Central memory CD8-positive, alpha-beta T cell (primary cell): ENCODE measurements around the gene AGAP2.
"Not testable (repeated sequence)": the region's sequence is repeated elsewhere in the genome, so short reads cannot be mapped to it uniquely, and the experiment has no call there.

Experiments
- ATAC-seq: fragments of 150-1000 bp; cut with Tn5 transposase; replicated peaks from 2 replicates; pipeline ENCODE4 v1.10.0; 2022; ENCODE audit warnings: mild to moderate bottlenecking, moderate FRiP score, moderate number of reproducible peaks; ENCODE audit not compliant: poor library complexity, severe bottlenecking; ENCODE audit errors: extremely low read depth
- DNase-seq, 2 donors: peaks; one replicate each; pipeline ENCODE4 v3.0.0; 2021; ENCODE audit warnings: low spot score in 2 of 2
- H3K27ac Mint-ChIP-seq: one replicate; pipeline ENCODE4 v1.8.0; 2022; ENCODE audit warnings: low read depth, mild to moderate bottlenecking, moderate library complexity, mixed read lengths
- H3K27me3 Mint-ChIP-seq: one replicate; pipeline ENCODE4 v1.8.0; 2022; ENCODE audit warnings: mixed read lengths
- H3K36me3 Mint-ChIP-seq: one replicate; pipeline ENCODE4 v1.8.0; 2022; ENCODE audit warnings: mild to moderate bottlenecking, moderate library complexity, mixed read lengths; ENCODE audit not compliant: insufficient read depth
- H3K4me1 Mint-ChIP-seq: one replicate; pipeline ENCODE4 v1.8.0; 2022; ENCODE audit warnings: mixed read lengths
- H3K4me3 Mint-ChIP-seq: one replicate; pipeline ENCODE4 v1.8.0; 2022; ENCODE audit warnings: mild to moderate bottlenecking, moderate library complexity, mixed read lengths
- H3K9me3 Mint-ChIP-seq: one replicate; pipeline ENCODE4 v1.8.0; 2022; ENCODE audit warnings: mixed read lengths

Gene AGAP2

DNA sequence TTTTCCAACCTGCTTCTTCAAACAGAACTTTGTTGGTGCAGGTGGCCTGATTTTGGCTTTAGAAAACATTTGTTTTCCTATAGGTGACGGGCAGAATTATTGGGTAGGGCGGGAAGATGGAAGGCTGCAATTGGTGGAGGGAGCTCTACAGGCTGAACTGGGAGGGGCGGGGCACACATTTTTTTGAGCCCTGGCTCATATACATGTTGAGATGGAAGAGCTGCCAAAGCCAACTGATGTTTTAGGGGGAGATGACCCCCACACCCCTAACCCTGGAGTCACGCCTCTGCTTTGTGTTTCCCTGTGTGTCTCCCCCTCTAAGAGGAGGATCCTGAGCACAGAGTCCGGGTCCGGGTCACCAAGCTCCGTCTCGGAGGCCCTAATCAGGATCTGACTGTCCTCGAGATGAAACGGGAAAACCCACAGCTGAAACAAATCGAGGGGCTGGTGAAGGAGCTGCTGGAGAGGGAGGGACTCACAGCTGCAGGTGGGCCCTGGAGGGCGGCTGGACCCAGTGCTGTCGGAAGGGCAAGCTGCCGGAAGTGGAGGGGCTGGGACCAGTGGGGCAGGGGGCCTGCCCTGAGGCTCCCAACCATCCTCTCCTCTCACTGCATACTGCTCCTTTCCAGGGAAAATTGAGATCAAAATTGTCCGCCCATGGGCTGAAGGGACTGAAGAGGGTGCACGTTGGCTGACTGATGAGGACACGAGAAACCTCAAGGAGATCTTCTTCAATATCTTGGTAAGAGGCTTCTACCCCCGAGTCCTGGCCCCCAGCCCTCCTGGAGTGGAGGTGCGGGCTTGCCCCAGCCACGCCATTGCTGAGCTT is 18.6 kb downstream of the AGAP2 start:
- Mint-ChIP-seq H3K27ac (peak overlapping the region; percentile 23), H3K36me3 (peaks cover 38% of the 10 kb centered on the region)

DNA sequence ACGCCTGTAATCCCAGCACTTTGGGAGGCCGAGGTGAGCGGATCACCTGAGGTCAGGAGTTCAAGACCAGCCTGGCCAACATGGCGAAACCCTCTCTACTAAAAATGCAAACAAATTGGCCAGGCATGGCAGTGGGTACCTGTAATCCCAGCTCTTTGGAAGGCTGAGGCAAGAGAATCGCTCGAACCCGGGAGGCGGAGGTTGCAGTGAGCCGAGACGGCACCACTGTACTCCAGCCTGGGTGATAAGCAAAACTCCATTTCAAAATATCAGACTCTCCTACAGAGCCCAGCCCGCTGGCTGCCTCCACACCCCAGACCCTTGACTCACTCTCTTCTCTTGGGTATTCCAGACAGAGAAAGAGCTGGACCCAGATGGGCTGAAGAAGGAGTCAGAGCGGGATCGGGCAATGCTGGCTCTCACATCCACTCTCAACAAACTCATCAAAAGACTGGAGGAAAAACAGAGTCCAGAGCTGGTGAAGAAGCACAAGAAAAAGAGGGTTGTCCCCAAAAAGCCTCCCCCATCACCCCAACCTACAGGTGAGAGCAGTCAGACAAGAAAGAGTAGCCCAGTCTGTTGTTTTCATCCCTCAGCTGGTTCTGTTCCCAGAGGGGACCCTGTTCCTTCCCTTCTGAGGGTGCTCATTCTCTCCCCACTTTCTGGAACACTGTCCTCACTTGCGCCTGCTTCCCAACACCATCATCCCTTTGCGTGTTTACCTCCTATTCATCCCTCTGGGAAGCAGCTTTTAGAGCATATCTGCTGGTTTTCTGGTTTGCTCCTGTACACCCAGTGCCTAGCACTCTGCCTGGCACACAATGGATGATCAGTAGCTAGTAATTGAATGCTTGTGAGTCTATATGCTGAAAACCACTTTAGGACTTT is 19.7 kb downstream of the AGAP2 start:
- Mint-ChIP-seq H3K4me1 (peaks cover 19% of the 10 kb centered on the region), H3K27me3 (no peaks in the 10 kb centered on the region), H3K4me3 (no peak overlapping the region), H3K27ac (peak overlapping the region; percentile 23), H3K36me3 (peaks cover 38% of the 10 kb centered on the region), H3K9me3 (no peaks in the 10 kb centered on the region)
- ATAC-seq, result no peak
- DNase-seq, result no peak

More for the DNA sequence above, 18.6 kb downstream of the AGAP2 start:
- no peak overlapping the region for H3K4me3 Mint-ChIP-seq
- H3K27me3 Mint-ChIP-seq, result no peaks in the 10 kb centered on the region
- H3K9me3 Mint-ChIP-seq, result no peaks in the 10 kb centered on the region
- no peak for DNase-seq
- H3K4me1 Mint-ChIP-seq, result peaks cover 28% of the 10 kb centered on the region
- ATAC-seq, result no peak

DNA sequence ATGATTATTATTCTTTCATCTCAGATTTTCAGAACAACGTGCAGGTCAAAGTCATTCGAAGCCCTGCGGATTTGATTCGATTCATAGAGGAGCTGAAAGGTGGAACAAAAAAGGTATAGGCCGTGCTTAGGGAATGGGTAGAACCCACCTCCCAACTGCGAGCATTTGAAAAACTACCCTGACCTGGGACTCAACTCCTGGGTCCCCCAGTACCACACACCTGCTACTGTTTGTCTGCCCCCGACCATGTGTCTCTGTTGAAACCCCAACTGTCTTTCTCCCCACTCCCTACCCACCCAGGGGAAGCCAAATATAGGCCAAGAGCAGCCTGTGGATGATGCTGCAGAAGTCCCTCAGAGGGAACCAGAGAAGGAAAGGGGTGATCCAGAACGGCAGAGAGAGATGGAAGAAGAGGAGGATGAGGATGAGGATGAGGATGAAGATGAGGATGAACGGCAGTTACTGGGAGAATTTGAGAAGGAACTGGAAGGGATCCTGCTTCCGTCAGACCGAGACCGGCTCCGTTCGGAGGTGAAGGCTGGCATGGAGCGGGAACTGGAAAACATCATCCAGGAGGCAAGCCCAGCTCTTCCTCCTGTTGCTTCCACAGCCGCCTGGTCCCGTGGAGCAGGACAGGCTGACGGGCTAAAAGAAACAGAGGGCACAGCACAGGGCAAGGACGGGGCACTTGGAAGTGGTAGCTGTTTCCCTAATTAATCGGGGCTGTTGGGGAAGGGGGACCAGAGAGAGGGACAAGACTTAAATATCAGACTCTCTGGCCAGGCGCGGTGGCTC is 20.5 kb downstream of the AGAP2 start:
- Mint-ChIP-seq H3K4me1 (peaks cover 11% of the 10 kb centered on the region), H3K36me3 (peaks cover 40% of the 10 kb centered on the region), H3K27me3 (no peaks in the 10 kb centered on the region), H3K27ac (peak overlapping the region; percentile 58), H3K9me3 (no peaks in the 10 kb centered on the region), H3K4me3 (no peak overlapping the region)
- ATAC-seq (no peak), DNase-seq (no peak)

DNA sequence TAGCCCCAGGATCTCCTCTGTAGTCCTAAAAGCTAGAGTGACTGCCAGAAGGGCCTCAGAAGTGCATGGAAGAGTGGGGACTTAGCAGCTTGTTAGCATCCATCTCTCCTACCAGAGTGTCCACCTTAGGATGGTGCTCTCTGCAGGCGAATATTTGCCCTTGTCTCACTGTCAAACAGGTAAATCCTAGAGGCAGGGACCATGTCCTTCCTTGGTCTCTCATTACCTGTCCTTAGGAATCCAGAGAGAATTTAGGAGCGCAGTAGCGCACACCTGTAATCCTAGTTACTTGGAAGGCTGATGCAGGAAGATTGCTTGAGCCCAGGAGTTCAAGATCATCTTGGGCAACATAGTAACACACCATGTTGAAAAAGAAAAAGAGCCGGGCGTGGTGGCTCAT is 21.4 kb downstream of the AGAP2 start:
- Mint-ChIP-seq H3K27me3 (no peaks in the 10 kb centered on the region), H3K9me3 (no peaks in the 10 kb centered on the region), H3K36me3 (peaks cover 40% of the 10 kb centered on the region), H3K4me3 (no peak overlapping the region), H3K27ac (no peak overlapping the region), H3K4me1 (peaks cover 8% of the 10 kb centered on the region)
- ATAC-seq, result no peak
- DNase-seq, result no peak

DNA sequence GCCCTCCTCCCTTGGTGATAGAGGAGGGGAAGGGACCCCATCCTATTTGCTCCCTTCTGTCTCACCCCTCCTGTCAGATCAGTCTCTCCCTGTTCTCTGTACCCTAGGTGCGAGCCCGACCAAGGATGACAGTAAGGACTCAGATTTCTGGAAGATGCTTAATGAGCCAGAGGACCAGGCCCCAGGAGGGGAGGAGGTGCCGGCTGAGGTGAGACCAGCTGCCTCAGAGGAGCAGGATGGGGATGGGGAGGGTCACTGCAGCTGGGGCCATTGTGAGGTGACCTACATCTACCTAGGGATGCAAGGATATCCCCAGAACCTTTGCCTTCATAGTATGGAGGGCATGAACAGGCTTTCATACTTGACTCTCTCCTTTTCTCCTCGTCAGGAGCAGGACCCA is 22.2 kb downstream of the AGAP2 start:
- no peaks in the 10 kb centered on the region for H3K4me1 Mint-ChIP-seq
- H3K4me3 Mint-ChIP-seq, result no peak overlapping the region
- H3K9me3 Mint-ChIP-seq, result no peaks in the 10 kb centered on the region
- DNase-seq (no peak), ATAC-seq (no peak)
- no peaks in the 10 kb centered on the region for H3K27me3 Mint-ChIP-seq
- peaks cover 38% of the 10 kb centered on the region for H3K36me3 Mint-ChIP-seq
- H3K27ac Mint-ChIP-seq, result no peak overlapping the region

DNA sequence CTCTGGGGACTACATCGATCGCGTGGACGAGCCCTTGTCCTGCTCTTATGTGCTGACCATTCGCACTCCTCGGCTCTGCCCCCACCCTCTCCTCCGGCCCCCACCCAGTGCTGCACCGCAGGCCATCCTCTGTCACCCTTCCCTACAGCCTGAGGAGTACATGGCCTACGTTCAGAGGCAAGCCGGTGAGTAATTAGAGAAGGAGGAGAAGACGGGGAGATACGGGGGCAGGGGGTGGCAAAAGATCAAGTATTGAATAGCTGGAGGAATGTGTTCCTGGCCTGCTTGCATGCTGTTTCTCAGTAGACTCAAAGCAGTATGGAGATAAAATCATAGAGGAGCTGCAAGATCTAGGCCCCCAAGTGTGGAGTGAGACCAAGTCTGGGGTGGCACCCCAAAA is 22.8 kb downstream of the AGAP2 start:
- peaks cover 38% of the 10 kb centered on the region for H3K36me3 Mint-ChIP-seq
- H3K27me3 Mint-ChIP-seq, result no peaks in the 10 kb centered on the region
- no peak overlapping the region for H3K4me3 Mint-ChIP-seq

DNA sequence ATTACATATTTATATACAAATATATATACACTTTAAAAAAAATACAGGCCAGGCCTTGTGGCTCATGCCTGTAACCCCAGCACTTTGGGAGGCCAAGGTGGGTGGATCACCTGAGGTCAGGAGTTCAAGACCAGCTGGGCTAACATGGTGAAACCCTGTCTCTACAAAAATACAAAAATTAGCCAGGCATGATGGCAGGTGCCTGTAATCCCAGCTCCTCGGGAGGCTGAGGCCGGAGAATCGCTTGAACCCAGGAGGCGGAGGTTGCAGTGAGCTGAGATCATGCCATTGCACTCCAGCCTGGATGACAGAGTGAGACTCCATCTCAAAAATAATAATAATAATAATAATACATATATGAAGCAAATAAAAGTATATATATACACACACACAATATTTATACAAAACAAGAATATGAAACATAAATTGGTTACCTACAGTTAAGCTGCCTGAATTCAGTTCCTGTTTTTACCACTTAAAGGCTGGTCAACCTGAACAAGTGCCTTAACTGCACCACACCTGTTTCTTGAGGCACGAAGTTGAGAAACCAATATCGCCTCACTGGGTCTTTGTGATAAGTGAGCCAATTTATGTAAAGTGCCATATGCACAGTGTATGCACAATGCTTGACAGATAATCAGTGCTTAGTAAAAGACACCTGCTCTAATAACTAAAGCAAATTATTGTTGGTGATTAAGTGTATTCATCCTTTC is 23.4 kb downstream of the AGAP2 start:
- DNase-seq, ATAC-seq, H3K27me3 Mint-ChIP-seq, H3K4me1 Mint-ChIP-seq, H3K9me3 Mint-ChIP-seq, H3K27ac Mint-ChIP-seq, H3K4me3 Mint-ChIP-seq: not testable (repeated sequence)
- peaks cover 36% of the 10 kb centered on the region for H3K36me3 Mint-ChIP-seq

More for the DNA sequence above, 22.8 kb downstream of the AGAP2 start:
- Mint-ChIP-seq H3K4me1 (no peaks in the 10 kb centered on the region), H3K9me3 (no peaks in the 10 kb centered on the region), H3K27ac (no peak overlapping the region)
- DNase-seq, result no peak
- no peak for ATAC-seq

DNA sequence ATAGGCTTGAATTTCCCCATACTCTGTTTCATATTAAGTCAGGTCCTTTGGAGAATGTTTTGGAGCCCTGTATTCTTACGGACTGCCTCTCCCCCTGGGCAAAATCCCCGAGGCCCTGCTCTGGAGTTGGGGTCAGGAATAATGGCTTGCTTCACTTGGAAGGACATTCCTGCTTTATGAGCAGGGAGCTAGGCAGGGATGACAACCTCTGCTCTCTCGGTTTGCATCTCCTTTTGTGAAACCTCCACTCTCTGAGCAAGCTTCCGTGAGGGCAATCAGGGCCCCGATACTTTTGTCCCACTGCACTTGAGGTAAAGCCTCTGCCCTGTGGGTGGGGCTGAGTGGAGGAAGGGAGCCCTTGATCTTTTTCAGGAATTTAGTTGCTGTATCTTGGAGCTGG is 25.3 kb downstream of the AGAP2 start:
- Mint-ChIP-seq H3K9me3 (no peaks in the 10 kb centered on the region), H3K4me3 (no peak overlapping the region), H3K27ac (no peak overlapping the region), H3K36me3 (peaks cover 32% of the 10 kb centered on the region), H3K27me3 (no peaks in the 10 kb centered on the region), H3K4me1 (no peaks in the 10 kb centered on the region)
- no peak for ATAC-seq
- no peak for DNase-seq

DNA sequence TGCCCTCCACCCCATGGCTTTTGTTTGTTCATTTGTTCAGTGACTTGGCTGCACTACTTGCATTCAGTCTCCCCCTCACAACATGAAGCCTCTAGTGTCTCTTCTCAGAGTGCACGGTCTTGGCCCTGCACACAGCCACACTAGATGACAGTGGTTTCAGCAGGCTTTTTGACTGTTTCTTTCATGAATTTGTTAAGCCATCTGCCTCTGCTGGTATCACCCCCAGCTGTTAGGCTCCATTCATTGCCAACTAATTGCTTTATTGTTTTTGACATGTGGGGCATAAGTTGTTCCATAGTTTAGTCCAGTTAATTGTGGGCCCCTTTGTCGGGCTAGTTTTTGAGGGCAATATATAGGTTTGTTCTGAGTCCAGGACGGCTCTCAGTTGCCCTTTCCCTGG is 25.8 kb downstream of the AGAP2 start:
- ATAC-seq (no peak), DNase-seq (no peak)
- Mint-ChIP-seq H3K4me1 (no peaks in the 10 kb centered on the region), H3K9me3 (no peaks in the 10 kb centered on the region), H3K27me3 (no peaks in the 10 kb centered on the region), H3K36me3 (peaks cover 31% of the 10 kb centered on the region), H3K27ac (no peak overlapping the region), H3K4me3 (no peak overlapping the region)

DNA sequence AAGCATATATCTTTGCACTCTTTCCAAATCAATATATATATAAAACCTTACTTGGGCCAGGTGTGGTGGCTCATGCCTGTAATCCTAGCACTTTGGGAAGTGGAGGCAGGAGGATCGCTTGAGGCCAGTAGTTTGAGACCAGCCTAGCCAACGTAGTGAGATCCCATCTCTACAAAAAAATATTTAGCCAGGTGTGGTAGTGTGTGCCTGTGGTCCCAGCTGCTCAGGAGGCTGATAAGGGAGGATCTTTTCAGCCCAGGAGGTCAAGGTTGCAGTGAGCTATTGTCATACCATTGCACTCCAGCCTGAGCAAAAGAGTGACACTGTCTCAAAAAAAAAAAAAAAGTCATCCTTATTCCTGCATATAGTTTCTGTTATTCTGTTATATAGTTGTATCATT is 30.2 kb downstream of the AGAP2 start:
- DNase-seq (no peak), ATAC-seq (no peak)
- no peak overlapping the region for H3K4me3 Mint-ChIP-seq
- H3K4me1 Mint-ChIP-seq, result peaks cover 4% of the 10 kb centered on the region
- no peak overlapping the region for H3K27ac Mint-ChIP-seq
- peaks cover 33% of the 10 kb centered on the region for H3K36me3 Mint-ChIP-seq
- H3K9me3 Mint-ChIP-seq, result no peaks in the 10 kb centered on the region
- no peaks in the 10 kb centered on the region for H3K27me3 Mint-ChIP-seq

DNA sequence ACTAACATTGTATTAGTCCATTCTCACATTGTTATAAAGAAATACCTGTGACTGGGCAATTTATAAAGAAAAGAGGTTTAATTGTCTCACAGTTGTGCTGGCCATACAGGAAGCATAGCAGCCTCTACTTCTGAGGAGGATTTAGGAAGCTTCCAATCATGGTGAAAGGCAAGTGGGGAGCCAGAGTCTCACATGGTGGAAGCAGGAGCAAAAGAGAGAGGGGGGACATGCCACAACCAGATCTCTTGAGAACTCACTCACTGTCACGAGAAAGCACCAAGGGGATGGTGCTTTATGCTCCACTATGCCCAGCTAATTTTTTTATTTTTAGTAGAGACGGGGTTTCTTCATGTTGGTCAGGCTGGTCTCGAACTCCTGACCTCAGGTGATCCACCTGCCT is 31.3 kb downstream of the AGAP2 start:
- peaks cover 33% of the 10 kb centered on the region for H3K36me3 Mint-ChIP-seq

DNA sequence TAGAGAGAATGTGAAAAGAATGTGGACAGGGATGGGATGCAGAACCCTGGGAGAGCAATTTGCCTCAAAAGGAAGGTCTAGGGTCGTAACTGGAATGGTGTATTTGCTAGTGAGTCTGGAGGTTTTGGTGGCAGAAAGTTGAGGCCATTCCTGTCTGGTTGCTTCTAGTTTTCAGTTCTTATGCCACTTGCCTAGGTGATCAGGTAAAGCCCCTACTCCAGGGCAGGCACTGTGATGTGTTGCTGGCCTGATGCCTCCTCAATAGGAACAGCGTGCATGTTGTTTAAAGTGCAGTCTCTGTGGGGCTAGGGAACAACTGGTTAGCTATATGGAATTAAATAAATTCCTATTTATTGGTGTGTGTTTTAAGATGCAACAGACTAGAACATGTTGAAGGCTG is 38.2 kb downstream of the AGAP2 start:
- Mint-ChIP-seq H3K4me1 (peaks cover 27% of the 10 kb centered on the region), H3K9me3 (no peaks in the 10 kb centered on the region), H3K27ac (no peak overlapping the region), H3K4me3 (no peak overlapping the region), H3K36me3 (peaks cover 40% of the 10 kb centered on the region), H3K27me3 (no peaks in the 10 kb centered on the region)
- ATAC-seq (no peak), DNase-seq (no peak)

More for the DNA sequence above, 31.3 kb downstream of the AGAP2 start:
- no peaks in the 10 kb centered on the region for H3K9me3 Mint-ChIP-seq
- ATAC-seq (no peak), DNase-seq (no peak)
- H3K4me1 Mint-ChIP-seq, result peaks cover 6% of the 10 kb centered on the region
- H3K27ac Mint-ChIP-seq, result peak overlapping the region; percentile 17
- H3K27me3 Mint-ChIP-seq, result no peaks in the 10 kb centered on the region
- no peak overlapping the region for H3K4me3 Mint-ChIP-seq
